HG02981 (cell line): ENCODE measurements around the gene PGBD5.
"Not testable (repeated sequence)": the region's sequence is repeated elsewhere in the genome, so short reads cannot be mapped to it uniquely, and the experiment has no call there.

ENCODE experiments used
- ATAC-seq: cut with Tn5 transposase; IDR thresholded peaks from one replicate; pipeline ENCODE4 v1.9.1; 2021; ENCODE audit warnings: mild to moderate bottlenecking, moderate library complexity; ENCODE audit not compliant: unreplicated experiment

The PGBD5 gene

DNA sequence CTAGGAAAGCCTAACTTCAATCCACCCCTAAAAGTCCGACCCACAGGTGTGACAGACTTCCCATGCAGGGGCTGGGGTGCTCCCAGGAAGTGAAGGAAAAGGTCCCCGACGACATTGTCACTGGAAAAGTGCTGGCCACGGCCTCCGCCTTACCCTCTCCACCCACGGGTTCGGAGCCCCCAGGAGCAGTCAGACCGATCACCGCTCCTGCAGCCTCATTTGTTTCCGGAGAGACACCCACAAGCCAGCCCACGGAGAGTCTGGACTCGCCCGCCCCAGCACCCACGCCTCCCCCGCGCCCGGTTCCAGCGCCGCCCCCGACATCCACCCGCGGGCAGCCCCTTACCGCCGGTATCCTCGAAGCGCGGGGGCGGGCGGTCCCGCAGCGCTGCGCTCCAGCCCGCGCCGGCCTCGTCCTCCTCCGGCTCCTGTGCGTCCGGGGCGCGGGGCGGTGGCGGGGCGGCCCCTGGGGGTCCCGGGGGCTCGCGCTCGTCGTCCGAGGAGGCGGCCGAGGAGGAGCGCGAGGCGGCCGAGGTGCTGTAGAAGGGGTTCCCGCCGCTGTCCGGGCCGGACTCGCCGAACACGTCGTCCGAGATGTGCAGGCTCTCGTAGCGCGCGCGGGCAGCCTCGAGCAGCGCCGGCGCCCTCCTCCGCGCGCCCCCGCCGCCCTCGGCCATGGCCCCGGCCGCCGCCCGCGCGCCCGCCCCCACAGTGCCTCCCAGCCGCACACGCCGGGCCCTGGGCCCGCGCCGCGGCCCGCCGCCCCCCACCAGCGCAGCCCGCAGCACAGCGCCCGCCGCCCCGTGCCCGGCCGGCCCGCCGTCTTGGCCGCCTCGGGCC is 660 bp downstream of the PGBD5 start:
- no peak for ATAC-seq

DNA sequence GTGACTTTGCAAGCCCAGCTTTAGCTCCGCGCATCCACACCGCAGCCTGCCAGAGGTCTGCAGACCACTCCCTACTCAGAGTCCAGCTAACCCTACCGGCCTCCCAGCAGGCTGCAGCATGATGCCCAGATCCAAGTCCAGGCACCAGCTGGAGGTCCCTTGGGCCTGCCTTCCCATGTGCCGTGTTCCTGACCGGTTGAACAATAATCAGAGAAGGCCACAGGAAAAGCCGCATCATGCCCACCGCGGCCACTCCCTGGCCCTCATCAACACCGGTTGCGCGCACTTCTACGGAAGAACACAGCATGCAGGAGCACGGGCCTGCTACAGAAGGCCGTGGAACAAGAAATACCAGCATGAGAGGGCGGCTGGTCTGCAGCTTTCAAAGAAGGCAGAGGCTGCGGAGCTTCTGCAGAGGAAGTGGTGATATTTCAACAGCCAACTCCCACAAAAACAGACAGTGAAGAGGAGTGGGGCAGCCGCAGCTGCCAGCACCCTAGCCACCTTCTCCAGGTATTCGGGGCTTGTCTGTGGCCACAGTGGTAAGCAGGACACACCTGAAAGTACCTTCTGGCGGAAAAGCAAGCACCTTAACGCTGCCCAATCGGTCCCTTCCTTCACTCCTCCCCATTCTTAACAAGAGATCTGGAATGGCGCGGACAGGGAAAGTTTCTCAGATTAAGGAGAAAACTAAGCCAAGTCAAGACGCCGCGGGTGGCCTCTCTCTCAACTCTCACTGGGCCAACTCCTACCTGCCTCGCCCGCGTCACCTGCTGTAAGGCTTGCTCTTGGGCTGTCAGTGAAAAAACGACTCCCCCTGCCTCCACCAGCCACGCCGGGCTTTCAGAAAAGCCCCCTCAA is 1.5 kb downstream of the PGBD5 start:
- no peak for ATAC-seq

DNA sequence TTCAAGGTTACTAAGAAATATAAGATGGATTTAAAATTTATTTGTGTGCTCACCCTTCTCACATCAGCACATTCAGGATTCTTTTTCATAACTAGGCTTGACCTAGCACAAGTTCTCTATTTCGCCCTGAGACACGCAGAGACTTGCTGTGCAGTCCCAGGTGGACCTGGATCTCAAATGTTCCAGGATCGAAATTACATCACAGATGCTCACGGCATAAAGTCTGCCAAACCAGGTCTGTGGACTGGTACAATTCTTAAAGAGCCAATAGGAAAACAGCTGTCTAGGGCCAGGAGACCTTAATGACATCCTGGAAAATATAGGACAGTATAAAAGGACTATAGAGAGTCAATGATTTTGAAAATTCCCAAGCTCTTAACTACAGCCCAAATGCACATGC is 2.2 kb downstream of the PGBD5 start:
- no peak for ATAC-seq

DNA sequence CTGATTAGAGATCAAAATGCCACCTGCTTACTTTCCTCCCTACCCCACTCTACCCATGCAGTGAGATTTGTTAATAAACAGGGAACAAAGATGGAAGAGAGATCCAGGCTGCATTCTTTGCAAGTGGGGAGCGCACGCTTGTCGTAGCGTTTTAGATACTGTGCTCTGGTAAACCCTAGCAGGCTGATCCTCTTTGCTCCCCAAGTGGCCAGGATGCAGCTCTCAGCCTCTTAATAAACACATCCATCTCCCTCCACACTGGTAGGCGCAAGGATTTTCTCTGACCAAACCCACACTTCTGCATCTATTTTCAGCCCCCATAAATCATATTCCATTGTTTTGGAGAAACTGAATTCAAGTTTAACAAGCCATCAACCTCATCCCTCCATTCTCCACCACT is 2.9 kb downstream of the PGBD5 start:
- ATAC-seq: no peak

DNA sequence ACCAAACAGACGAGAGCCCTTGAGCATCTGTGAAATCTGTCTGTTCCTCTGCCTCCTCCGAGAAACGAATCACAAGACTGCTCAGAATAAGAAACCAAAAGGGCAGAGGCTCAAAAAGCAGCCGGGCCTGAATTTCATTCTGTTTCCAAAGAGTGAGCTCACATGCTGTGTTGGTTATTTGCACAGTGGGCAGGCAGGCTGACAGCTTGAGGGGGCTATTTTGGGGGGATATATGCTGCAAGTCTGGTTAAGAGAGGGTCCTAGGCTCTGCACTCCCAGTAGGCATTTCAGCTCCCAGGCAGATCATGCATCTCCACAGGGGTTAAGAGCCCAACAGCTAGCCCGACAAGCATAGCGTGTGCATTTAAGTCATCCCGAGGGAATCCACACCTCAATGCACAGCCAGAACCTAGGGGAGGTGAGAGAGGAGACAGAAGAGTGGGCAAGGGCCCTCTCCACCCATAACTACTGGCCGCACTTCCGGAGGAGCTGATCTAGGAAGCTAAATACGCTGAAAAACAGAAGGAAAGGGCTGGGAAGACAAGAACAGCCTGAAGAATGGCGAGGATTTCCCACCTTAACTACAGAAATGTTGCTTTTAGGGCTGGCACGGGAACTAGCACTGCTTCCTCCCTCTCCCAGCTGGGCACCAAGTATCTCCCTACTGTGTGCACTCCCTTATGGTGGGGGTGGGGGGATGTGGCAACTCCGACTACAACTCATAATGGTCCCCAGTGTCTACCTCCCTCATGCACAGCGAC is 3.7 kb downstream of the PGBD5 start:
- ATAC-seq: no peak

DNA sequence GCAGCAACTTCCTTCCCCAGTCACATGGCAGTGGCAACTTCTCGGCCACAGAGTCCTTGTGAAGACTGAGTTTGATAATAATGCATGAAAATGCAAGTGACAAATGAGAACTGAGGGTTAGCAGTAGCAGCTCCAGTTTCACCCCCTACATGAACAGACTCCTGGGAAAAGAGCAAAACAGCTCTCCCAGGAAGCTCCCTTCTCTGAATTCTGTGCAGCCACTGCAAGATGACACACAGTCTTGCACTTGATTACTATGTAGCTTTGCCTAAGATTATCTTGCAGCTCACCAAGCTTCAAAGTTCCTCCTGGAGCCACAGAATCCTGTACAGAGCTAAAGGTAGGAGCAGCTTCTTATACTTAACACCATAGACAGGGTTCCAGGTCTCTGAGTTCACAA is 4.7 kb downstream of the PGBD5 start:
- no peak for ATAC-seq

DNA sequence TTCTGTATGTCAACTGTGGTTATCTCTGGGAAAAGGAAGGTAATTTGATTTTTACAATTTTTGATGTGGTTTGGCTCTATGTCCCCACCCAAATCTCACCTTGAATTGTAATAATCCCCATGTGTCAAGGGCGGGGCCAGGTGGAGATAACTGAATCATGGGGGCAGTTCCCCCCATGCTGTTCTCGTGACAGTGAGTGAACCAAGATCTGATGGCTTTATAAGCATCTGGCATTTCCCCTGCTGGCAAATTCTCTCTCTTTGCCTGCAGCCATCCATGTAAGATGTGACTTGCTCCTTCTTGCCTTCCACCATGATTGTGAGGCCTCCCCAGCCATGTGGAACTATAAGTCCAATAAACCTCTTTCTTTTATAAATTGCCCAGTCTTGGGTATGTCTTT is 5.8 kb downstream of the PGBD5 start:
- ATAC-seq: not testable (repeated sequence)

DNA sequence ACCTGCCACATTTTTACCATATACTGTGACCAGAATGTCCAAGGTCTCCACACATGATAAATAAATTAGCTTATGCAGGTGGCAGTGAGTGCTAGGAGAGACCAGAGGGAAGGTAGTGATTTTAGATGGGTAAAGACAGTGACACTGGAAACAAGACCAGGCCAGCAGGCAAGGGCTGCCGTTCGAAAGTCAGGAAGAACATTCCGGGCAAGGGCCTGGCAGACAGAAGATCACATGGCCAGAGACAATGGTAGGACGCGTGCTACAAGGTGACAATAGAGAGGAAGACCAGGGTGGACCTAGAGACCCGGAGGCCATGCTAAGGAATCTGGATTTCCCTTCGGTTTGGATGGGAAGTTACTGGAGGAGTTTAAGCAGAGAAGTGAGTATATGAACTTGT is 9.7 kb downstream of the PGBD5 start:
- ATAC-seq: no peak

DNA sequence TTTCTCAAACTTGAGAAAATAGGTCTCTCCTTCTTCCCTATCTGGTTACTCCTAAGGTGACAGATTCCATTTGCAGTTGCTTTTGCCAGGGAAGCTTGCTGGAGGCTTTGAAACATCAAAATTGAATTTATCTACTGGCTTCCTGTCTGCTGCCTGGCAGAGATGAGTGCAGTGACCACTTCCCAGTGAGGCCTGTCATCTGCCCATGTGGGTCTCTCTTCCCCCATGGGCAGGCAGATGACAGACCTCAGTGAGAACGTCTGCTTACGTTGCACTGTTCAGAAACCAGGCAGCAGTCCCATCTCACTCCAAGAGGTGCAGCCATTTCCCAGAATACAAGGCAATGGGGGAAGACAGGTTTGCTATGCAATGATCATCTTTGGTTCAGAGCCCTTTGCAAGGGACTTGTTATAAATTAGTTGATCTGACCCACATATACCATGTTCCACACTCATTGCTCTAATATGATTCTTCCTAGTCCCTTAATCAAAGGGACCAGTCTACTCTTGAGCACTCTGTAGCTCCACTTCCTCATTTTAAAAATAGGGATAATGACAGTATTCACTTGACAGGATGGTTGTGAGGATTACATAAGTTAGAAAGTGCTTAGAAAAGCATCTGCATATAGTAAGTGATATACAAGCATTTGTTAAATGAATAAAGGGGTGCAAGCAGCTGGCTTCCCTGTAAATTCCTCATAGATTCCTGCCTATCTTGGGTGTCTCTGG is 10.6 kb downstream of the PGBD5 start:
- ATAC-seq: no peak

DNA sequence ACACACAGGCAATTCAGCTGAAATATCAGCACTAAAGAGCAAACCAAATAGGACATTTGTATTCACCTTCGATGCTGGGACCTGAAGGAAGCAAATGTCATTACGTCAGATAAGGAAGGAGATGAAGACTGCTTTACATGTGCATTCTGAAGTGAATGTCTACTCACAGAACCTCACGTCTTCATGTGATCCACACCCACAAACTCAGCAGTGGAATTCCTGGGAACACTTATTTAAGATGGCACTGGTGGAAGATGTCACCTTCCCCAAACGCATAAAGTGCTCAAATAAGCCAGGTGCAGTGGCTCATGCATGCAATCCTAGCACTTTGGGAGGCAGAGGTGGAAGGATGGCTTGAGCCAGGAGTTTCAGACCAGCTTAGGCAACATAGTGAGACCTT is 11.4 kb downstream of the PGBD5 start:
- ATAC-seq: no peak

DNA sequence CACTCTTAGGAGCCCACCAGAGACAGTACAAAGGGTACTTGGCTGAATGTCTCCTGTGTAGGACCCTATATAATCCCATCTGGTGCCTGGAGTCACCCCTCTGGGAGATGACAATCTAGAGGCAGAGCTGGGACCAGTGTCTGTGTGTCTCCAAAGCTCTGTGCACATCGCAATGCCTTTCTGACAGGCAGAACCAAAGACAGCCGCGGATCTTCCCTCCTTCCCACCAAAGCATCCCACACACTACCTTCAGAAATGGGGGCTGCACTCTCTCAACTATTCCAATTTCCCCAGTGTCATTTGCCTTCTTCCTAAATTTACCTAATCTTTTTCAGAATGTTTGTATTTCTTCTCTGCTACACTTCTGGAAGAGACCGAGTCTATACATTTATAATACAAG is 12.0 kb downstream of the PGBD5 start:
- ATAC-seq: no peak

DNA sequence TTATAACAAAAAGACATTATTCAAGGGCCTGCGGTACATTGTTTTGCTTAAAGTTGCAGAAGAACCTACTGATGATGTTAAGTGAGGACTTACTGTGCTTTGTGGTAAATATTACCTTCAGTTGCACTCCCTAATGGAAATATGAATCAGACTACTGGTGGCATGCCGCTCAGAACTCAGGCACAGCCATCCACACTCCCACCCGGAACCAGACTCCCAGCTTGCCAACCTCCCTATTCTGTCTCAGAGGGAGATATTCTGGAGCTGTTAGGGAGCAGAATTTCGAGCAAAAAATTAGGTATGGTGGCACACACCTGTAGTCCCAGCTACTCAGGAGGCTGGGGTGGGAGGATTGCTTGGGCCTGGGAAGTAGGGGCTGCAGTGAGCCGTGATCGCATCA is 13.1 kb downstream of the PGBD5 start:
- no peak for ATAC-seq

DNA sequence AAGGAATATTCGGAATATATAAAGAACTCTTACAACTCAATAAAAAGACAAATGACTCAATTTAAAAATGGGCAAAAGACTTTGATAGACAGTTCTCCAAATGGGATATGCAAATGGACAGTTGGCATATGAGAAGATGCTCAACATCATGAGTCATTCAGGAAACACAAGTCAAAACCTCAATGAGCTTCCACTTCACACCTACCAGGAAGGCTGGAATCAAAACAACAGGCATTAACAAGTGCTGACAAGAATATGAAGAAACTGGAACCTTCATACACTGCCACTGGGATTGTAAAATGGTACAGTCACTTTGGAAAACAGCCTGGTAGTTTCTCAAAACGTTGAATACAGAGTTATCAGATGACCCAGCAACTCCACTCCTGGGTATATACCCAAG is 17.2 kb downstream of the PGBD5 start:
- ATAC-seq: no peak

DNA sequence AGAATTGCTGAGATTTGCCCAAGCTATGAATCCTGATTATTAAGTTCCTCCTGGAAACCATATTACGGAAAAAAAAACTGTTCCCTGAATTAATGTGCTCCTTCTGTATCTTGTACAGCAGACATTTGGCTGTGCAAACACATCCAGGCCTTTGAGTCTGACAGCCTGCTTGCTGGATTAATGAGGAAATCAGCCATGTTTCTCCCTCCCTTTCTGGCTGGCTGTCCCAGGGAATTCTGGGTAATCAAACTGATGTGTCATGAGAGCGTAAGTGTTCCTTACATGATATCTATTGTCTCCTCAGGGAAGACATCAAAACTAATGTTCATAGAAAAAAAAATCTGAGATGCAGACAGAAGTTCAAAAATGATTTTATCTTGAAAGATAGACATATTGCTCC is 18.8 kb downstream of the PGBD5 start:
- ATAC-seq: no peak

DNA sequence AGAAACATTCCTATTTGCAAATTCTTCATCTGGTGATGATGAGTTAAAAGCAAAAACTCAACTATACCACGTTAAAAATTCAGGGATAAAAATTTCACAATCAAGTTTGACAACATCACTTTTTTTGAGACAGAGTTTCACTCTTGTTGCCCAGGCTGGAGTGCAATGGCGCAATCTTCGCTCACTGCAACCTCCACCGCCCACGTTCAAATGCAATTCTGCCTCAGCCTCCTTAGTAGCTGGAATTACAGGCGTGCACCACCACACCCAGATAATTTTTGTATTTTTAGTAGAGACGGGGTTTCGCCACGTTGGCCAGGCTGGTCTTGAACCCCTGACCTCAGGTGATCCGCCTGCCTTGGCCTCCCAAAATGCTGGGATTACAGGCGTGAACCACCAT is 19.4 kb downstream of the PGBD5 start:
- ATAC-seq: not testable (repeated sequence)

DNA sequence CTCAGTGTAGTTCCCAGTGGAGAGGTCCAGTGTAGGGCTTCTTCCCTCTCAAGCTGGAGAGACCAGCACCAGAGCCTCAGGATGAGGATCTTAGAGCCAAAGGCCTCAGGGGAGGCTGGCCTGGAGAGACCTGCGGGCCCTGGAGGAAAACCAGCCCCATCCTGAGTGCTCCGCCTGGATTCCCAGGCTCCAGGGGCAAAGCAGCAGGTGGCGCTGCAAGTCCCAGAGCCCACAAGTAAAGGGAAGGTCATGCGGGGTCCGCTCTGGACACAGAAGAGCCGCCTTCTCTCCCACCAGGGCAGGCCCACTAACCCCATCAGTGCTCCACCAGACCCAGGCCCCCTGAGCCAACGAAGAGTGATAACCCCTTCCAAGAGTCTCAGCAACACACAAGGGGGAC is 22.7 kb downstream of the PGBD5 start:
- no peak for ATAC-seq

DNA sequence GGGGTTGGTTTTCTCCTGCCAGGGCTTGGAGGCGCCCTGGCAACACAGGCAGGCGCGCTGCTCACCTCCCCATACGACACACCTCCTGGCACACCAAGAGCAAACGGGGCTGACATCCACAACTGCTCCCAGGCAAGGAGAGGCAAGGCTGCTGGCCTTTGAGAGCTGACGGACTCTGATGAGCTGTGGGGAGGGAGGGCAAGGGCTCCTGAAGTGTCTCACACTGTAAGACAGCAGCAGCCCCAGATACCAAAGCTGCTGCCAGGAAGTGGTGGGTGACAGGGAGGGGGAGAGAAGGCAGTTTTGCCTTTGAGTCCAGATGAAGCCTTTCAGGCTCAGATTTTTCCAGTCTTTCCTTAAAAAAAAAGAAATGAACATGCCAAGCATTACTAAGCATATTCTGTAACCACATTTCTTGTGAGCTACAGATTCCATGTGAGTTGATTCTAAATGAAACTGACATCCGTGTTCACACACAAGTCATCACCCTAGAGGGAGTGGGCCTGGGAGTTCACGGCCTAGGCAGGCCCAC is 24.3 kb downstream of the PGBD5 start:
- no peak for ATAC-seq

DNA sequence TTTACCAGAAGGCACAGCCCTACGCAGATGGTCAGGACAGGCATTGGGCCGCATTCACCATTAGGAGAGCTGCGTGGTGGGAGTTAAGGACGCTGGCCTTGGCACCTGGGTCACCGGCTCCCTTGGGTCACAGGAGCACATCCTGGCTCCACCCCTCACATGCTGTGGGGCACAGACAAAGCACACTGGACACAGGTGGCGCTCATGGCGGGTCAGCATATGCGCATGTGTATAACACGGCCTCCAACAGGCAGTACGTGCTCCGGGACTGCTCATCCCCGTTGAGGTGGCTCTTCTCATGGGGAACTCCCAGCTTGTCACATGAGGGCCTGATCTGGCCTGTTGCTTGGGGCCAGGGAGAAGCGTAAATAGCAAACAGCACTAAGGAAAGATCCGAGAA is 25.0 kb downstream of the PGBD5 start:
- ATAC-seq: no peak

DNA sequence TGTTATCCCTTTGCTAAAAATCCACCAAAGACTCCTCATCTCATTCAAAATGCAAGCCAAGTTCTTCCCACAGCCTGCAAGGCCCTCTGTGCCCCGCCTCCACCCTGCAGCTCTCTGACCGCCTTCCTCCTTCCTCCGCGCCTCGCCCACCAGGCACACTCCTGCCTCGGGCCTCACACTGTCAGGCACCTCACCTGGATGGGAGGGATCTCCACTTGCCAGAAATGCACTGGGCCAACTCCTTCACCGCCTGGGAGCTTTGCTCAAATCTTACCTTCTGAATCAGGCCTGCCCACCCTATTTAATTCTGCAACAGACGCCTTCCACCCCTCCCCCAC is 26.2 kb downstream of the PGBD5 start:
- no peak for ATAC-seq

DNA sequence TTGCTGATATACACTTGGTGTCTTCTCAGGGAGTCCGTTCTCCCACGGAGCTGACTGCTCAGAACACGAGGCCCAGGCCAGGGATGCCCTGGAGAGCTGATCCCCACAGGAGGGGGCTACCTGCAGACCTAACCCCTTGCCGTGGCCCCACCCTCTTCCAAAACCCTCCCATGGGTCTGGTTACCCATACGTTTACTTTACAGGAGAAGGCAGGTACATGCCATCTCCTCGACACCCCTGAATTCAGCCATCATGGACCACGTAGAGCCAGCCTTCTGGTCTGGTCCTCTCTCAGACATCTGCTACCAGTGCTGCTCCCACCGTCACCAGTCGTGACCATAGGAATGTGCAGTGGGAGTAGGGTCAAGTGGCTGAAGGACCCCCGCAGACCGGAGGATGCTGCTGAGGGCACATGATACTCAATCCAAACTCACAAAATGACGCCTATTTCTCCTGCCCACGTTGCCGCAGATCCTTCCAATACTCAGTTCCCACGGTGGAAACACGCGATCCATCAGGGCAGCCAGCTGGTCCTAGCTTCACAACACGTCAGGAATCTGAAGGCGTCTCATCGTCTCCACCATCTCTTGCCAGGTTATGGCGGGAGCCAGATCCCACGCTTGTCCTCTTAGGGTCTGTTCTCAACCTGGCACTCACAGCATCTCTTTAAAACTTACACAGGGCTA is 26.7 kb downstream of the PGBD5 start:
- ATAC-seq: no peak
